HUES6 (cell line): ENCODE data around the gene TRAF4.
A peak's percentile ranks its signal among the peaks of the same experiment; 100 is the strongest.

Source experiments
- H3K27ac ChIP-seq: 2 replicates; pipeline ENCODE4 v1.7.0; 2013; ENCODE audit warnings: low read depth, mild to moderate bottlenecking, low read length, inconsistent platforms
- H3K27me3 ChIP-seq: 2 replicates; pipeline ENCODE4 v1.6.1; 2013; ENCODE audit warnings: low read length; ENCODE audit not compliant: control insufficient read depth, insufficient read depth
- H3K36me3 ChIP-seq: 2 replicates; pipeline ENCODE4 v1.6.1; 2013; ENCODE audit warnings: low read length; ENCODE audit not compliant: control insufficient read depth, insufficient read depth
- H3K4me1 ChIP-seq: 2 replicates; pipeline ENCODE4 v1.6.1; 2013; ENCODE audit warnings: low read length; ENCODE audit not compliant: control insufficient read depth, insufficient read depth
- H3K4me3 ChIP-seq: 2 replicates; pipeline ENCODE4 v1.5.1; 2013; ENCODE audit warnings: low read depth, low read length
- H3K9ac ChIP-seq: one replicate; pipeline ENCODE4 v1.6.1; 2013; ENCODE audit warnings: mild to moderate bottlenecking, low read length
- H3K9me3 ChIP-seq: 2 replicates; pipeline ENCODE4 v1.6.1; 2013; ENCODE audit warnings: low read depth, low read length; ENCODE audit not compliant: control insufficient read depth, insufficient read depth

The TRAF4 gene

DNA sequence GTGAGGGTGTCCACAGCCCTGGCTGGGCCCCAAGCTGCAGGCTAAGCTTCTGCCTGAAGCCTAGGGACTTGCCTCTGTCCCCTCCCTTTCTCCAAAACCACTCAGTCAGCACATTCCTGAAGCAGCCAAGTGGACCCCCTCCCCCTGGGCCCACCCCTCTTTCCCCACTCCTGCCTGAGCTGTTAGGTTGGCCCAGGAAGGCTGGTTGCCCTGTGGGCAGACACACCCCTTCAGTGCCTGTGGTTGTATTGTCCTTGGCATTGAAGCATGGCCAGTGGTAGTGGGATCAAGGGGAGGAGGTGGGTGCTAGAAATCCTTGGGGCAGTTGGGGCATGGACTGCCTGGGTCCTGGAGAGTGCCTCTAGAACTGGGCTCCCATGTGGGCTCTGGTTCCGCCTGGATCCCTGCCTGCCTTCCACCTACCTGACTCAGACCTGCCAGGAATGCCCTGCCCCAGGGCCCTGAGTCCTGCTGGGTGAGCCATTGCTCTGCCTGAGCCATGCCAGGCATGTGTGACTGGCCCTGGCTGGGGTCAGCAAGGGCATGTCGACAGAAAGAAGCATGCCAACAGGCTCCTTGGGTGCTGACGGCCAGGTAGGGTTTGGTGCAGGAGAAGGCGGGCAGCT, 2.1 kb downstream of the TRAF4 start:
- Histone ChIP-seq H3K9me3 (no peaks in the 10 kb centered on the region), H3K4me3 (peak overlapping the region; percentile 71), H3K27me3 (no peaks in the 10 kb centered on the region), H3K27ac (peak overlapping the region; percentile 86), H3K4me1 (peaks cover 37% of the 10 kb centered on the region), H3K9ac (peak overlapping the region; percentile 98), H3K36me3 (peaks cover 65% of the 10 kb centered on the region)

DNA sequence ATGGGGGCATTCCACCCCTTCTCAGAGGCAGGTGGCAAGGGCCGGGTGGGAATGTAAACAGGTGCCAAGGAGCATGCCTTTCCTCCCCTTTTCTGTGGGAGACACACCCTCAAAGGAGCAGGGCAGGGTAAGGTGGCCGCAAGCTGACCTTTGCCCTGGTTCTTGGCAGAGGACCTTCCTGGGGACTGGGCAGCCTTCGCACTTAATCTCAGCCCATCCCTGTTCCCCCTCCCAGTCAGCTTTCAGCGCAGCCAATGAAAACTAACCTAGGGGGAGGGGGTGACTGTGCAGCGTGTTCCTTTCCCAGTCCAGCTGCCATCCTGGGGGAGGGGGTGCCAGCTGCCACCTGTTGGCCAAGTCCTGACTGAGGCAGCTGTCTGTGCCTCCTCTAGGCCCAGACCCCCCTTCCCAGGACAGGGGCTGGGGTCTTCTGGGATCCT, 2.8 kb downstream of the TRAF4 start:
- H3K27ac ChIP-seq: peak overlapping the region; percentile 86
- H3K36me3 ChIP-seq: peaks cover 69% of the 10 kb centered on the region
- peaks cover 37% of the 10 kb centered on the region for H3K4me1 ChIP-seq
- H3K9ac ChIP-seq: peak overlapping the region; percentile 98
- no peaks in the 10 kb centered on the region for H3K9me3 ChIP-seq
- peak overlapping the region; percentile 71 for H3K4me3 ChIP-seq
- H3K27me3 ChIP-seq: no peaks in the 10 kb centered on the region

DNA sequence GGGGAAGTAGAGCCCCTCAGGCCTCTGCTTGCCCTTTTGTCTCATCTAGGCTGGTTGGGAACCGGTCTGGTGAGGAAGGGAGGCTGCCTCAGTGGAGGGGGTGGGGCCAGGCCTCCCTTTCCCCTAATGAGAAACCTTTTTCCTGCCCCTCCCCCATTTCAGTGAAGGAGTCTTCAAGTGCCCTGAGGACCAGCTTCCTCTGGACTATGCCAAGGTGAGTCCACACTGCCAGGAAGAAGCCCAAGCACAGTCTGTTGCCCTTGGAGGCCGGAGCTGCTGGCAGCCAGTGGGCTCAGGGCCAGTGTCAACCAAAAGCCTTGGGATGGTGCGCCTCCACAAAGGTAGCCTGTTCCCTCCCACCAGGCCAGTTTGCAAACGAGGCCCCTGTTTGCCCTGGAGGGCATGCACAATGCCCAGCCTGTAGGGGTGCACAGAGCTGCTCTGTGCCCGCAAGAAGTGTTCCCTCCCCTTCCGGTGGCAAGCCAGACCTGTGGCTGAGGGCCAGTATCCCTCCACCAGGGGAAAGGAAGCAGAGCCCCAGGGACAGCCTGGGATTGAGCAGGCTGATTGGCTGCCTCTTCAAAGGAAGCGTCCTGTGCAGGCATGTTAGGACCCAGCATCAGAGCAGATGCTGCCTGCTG, 3.4 kb downstream of the TRAF4 start:
- peaks cover 69% of the 10 kb centered on the region for H3K36me3 ChIP-seq
- H3K27me3 ChIP-seq: no peaks in the 10 kb centered on the region
- no peaks in the 10 kb centered on the region for H3K9me3 ChIP-seq
- H3K27ac ChIP-seq: peak overlapping the region; percentile 86
- H3K9ac ChIP-seq: peak overlapping the region; percentile 98
- H3K4me1 ChIP-seq: peaks cover 33% of the 10 kb centered on the region
- H3K4me3 ChIP-seq: peak overlapping the region; percentile 71

DNA sequence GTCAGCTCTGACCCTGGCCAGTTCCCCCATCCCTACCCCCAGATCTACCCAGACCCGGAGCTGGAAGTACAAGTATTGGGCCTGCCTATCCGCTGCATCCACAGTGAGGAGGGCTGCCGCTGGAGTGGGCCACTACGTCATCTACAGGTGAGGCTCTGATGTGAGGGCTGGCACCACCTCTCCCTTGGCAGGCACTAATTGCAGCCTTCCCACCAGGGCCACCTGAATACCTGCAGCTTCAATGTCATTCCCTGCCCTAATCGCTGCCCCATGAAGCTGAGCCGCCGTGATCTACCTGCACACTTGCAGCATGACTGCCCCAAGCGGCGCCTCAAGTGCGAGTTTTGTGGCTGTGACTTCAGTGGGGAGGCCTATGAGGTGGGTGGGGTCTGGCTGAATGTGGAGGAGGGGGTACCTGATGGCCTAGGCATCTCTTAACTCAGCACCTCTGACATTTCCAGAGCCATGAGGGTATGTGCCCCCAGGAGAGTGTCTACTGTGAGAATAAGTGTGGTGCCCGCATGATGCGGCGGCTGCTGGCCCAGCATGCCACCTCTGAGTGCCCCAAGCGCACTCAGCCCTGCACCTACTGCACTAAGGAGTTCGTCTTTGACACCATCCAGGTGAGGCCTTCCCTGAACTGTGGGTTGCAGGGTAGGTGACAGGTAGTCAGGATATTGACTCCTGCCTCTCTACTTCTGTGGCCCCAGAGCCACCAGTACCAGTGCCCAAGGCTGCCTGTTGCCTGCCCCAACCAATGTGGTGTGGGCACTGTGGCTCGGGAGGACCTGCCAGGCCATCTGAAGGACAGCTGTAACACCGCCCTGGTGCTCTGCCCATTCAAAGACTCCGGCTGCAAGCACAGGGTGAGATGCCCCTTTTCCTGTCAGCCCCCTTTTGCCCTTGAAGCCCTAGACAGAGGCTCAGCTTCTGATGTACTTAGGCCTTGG, 4.3 kb downstream of the TRAF4 start:
- peaks cover 73% of the 10 kb centered on the region for H3K36me3 ChIP-seq
- no peak overlapping the region for H3K4me3 ChIP-seq

DNA sequence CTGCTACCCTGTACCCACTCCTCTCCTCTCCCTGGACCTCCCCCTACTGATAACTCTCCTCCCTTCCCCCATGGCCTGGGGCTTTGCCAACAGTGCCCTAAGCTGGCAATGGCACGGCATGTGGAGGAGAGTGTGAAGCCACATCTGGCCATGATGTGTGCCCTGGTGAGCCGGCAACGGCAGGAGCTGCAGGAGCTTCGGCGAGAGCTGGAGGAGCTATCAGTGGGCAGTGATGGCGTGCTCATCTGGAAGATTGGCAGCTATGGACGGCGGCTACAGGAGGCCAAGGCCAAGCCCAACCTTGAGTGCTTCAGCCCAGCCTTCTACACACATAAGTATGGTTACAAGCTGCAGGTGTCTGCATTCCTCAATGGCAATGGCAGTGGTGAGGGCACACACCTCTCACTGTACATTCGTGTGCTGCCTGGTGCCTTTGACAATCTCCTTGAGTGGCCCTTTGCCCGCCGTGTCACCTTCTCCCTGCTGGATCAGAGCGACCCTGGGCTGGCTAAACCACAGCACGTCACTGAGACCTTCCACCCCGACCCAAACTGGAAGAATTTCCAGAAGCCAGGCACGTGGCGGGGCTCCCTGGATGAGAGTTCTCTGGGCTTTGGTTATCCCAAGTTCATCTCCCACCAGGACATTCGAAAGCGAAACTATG, 5.2 kb downstream of the TRAF4 start:
- H3K4me1 ChIP-seq: peaks cover 27% of the 10 kb centered on the region
- no peak overlapping the region for H3K27ac ChIP-seq
- no peak overlapping the region for H3K9ac ChIP-seq
- H3K9me3 ChIP-seq: no peaks in the 10 kb centered on the region
- H3K36me3 ChIP-seq: peaks cover 73% of the 10 kb centered on the region
- no peaks in the 10 kb centered on the region for H3K27me3 ChIP-seq
- H3K4me3 ChIP-seq: no peak overlapping the region

More for the DNA sequence above, 4.3 kb downstream of the TRAF4 start:
- Histone ChIP-seq H3K9me3 (no peaks in the 10 kb centered on the region), H3K27ac (no peak overlapping the region), H3K4me1 (peaks cover 27% of the 10 kb centered on the region), H3K27me3 (no peaks in the 10 kb centered on the region), H3K9ac (no peak overlapping the region)

DNA sequence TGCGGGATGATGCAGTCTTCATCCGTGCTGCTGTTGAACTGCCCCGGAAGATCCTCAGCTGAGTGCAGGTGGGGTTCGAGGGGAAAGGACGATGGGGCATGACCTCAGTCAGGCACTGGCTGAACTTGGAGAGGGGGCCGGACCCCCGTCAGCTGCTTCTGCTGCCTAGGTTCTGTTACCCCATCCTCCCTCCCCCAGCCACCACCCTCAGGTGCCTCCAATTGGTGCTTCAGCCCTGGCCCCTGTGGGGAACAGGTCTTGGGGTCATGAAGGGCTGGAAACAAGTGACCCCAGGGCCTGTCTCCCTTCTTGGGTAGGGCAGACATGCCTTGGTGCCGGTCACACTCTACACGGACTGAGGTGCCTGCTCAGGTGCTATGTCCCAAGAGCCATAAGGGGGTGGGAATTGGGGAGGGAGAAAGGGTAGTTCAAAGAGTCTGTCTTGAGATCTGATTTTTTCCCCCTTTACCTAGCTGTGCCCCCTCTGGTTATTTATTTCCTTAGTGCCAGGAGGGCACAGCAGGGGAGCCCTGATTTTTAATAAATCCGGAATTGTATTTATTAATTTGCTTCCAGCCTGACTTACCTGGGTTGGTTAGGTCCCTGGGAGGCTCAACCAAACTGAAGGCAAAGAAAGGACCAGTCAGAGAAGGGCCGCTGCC, 5.8 kb downstream of the TRAF4 start:
- Histone ChIP-seq H3K27me3 (no peaks in the 10 kb centered on the region), H3K9me3 (no peaks in the 10 kb centered on the region), H3K9ac (no peak overlapping the region), H3K4me1 (peaks cover 27% of the 10 kb centered on the region), H3K4me3 (no peak overlapping the region), H3K27ac (no peak overlapping the region), H3K36me3 (peaks cover 71% of the 10 kb centered on the region)

DNA sequence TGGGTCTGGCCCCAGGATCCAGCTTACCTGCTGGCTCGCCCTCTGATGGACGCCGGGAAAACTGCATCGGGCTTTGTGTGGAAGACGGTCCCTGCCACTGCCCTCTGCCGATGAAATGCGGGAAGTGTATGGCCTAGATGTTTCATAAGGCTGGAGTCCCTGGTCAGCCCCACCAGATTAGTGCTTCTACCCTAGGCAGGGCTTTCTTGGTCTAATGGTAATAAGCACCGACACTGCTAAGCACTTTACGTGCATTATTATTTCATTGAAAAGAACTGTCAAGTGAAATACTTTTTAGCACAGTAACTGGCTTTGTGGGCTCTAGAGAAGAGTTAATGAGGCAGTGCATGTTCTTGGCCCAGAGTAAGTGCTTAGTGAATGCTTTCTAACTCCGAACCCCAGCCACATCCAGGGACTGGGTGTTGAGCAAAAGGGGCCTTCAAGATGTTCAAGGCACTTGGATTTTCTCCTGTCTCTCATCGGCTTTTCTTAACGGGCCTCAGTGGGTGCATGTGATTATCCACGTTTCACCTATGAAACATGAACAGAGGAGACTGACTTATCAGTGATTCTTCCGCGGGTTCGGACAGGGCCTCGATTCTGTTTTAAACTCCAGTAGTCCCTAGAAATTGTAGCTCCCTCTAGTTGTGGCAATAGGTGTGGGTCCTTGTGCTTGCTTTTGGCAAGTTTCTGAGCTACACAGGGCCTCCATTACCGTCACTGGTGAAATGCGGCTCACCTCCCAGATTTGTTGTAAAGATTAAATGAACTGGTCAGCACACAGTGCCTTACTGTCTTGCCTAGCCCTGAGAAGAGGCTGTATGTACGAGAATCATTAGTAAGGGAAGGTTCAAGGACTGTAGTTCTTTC, 6.6 kb downstream of the TRAF4 start:
- peaks cover 27% of the 10 kb centered on the region for H3K4me1 ChIP-seq
- H3K4me3 ChIP-seq: no peak overlapping the region
- H3K27me3 ChIP-seq: no peaks in the 10 kb centered on the region
- H3K9ac ChIP-seq: peak overlapping the region; percentile 12
- H3K9me3 ChIP-seq: no peaks in the 10 kb centered on the region
- H3K36me3 ChIP-seq: peaks cover 66% of the 10 kb centered on the region
- no peak overlapping the region for H3K27ac ChIP-seq

DNA sequence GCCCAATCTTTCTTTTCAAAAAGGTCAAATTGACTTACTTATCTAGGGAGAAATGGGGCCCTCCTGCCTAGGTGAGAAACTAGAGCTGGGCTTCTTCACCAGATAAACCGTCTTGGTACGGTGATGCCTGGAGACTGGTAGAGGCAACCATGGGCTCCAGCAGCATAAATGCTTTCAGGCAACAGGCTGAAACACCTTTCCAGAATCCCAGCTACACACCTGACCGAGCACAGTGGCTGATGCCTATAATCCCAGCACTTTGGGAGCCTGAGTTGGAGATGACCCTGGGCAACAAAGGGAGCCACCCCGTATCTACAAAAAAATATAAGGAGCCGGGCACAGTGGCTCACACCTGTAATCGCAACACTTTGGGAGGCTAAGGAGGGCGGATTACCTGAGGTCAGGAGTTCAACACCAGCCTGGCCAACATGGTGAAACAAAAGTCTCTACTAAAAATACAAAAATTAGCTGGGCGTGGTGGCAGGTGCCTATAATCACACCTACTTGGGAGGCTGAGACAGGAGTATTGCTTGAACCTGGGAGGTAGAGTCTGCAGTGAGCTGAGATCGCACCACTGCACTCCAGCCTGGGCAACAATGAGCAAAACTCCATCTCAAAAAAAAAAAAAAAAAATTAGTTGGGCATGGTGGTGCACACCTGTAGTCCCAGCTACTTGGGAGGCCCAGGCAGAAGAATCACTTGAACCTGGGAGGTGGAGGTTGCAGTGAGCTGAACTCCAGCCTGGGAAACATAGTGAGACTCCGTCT, 8.0 kb downstream of the TRAF4 start:
- H3K27ac ChIP-seq: no peak overlapping the region
- H3K27me3 ChIP-seq: no peaks in the 10 kb centered on the region
- H3K9me3 ChIP-seq: no peaks in the 10 kb centered on the region
- peaks cover 54% of the 10 kb centered on the region for H3K36me3 ChIP-seq
- H3K4me1 ChIP-seq: peaks cover 14% of the 10 kb centered on the region
- no peak overlapping the region for H3K9ac ChIP-seq
- no peak overlapping the region for H3K4me3 ChIP-seq

DNA sequence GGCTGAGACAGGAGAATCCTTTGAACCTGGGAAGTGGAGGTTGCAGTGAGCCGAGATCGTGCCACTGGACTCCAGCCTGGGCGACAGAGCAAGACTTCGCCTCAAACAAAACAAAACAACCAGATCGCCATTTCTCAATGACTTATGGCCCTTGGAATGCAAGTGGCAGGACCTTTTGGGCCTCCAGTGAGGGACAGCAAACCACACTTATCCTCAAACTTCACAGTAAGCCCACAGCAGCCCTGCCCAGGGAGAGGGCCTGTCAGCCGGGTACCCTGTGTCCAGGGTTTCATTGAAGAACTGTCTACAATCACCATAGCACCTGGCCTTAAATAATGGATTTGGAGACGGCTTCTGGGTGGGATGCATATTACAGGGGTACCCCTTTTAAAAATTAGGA, 11.7 kb downstream of the TRAF4 start:
- Histone ChIP-seq H3K4me3 (no peak overlapping the region), H3K9me3 (no peaks in the 10 kb centered on the region), H3K9ac (no peak overlapping the region), H3K4me1 (peaks cover 12% of the 10 kb centered on the region), H3K27ac (no peak overlapping the region), H3K27me3 (no peaks in the 10 kb centered on the region), H3K36me3 (peaks cover 51% of the 10 kb centered on the region)
